ENCODE measurements around the gene NRDE2. TPM values are rescaled to one million over a fixed set of nuclear protein-coding genes. Genes with fewer than 3 reads are reported as not detected.
A peak's percentile ranks its signal among the peaks of the same experiment; 100 is the strongest.

The NRDE2 gene
- total RNA-seq, 1 donor from 2014 or later, result 22.9 TPM

DNA sequence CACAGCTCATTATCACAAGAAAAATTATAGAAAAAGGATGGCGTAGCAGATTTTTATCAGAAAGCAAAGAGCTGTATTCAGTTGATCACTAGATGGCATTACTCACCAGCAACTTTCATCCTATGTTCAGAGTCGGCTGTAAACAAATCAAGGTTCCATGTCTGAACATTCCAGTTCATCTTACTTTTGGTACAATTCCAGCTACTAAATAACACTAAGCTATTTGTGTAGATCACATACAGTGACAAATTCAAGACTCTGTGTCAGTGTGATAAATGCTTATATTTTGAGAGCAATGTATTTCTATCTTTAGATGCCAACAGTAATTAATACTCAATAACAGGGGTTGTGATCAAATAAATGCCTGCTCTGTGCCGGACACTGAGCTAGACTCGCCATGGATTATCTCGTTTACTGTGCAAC lies 30.1 kb downstream of the NRDE2 start:
- H3K27ac Mint-ChIP-seq, result no peak overlapping the region
- no peak for DNase-seq (ENCODE audit: low spot score)
- H3K9me3 Mint-ChIP-seq, result no peaks in the 10 kb centered on the region
- peaks cover 18% of the 10 kb centered on the region for H3K4me1 Mint-ChIP-seq (ENCODE audit: low read depth)
- intact Hi-C loops (cut with micrococcal nuclease), result loop anchor here (1.0 to 5.0 kb wide), 2 partner anchors 218 to 396 kb away; no protein-coding TSS in a partner anchor
- no peaks in the 10 kb centered on the region for H3K27me3 Mint-ChIP-seq (ENCODE audit: insufficient read depth)
- no peak overlapping the region for H3K4me3 Mint-ChIP-seq
- H3K36me3 Mint-ChIP-seq (ENCODE audit: low read depth), result peaks cover 34% of the 10 kb centered on the region

DNA sequence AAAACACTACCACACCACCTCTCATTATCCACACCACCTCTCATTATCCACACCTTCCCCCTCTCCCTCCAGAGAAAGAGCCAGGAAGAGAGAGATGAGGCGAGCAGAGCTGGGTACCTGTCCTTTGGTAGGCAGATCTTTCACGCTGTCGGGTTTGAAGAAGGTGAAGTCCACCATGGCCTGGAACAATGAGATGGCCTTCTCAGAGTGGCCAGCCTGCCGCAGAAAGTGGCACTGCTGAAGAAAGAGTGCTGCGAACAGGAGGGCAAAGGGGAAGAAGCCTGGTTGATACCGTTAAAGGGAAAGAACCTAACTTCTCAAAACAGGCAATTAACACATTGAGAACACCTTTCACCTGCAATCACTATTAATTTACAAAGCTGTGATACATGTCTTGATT lies 30.6 kb downstream of the NRDE2 start:
- peaks cover 18% of the 10 kb centered on the region for H3K4me1 Mint-ChIP-seq (ENCODE audit: low read depth)
- H3K36me3 Mint-ChIP-seq (ENCODE audit: low read depth), result peaks cover 38% of the 10 kb centered on the region
- no peak for DNase-seq (ENCODE audit: low spot score)
- no peak overlapping the region for H3K4me3 Mint-ChIP-seq
- no peak overlapping the region for H3K27ac Mint-ChIP-seq
- no peaks in the 10 kb centered on the region for H3K9me3 Mint-ChIP-seq
- no peaks in the 10 kb centered on the region for H3K27me3 Mint-ChIP-seq (ENCODE audit: insufficient read depth)
- intact Hi-C loops (cut with micrococcal nuclease), result loop anchor here (1.0 to 5.0 kb wide), 2 partner anchors 218 to 396 kb away; no protein-coding TSS in a partner anchor

DNA sequence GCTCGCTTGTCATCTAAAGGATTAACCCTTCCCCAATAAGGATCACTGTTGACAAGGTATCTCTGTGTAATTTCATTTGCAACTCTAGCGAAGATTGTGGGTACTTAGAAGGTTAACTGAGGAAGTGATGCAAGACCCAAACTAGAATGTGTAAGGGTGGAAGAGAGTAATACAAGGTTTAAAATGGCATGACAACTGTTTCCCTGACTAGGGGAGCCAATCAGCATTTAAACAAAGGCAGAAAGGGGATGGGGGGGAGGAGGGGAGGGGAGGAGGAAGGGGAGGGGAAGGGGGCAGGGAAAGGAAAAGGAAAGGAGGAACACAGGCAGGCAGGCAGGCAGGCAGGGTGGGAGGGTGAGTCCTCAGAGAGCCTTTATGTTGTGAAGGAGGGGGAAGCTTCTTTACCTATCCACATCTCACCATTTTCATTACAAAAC lies 31.1 kb downstream of the NRDE2 start:
- H3K4me3 Mint-ChIP-seq, result no peak overlapping the region
- peaks cover 41% of the 10 kb centered on the region for H3K36me3 Mint-ChIP-seq (ENCODE audit: low read depth)
- H3K4me1 Mint-ChIP-seq (ENCODE audit: low read depth), result peaks cover 16% of the 10 kb centered on the region
- H3K27ac Mint-ChIP-seq, result peak overlapping the region; percentile 69
- intact Hi-C loops (cut with micrococcal nuclease), result loop anchor here (1.0 to 5.0 kb wide), 2 partner anchors 219 to 397 kb away; no protein-coding TSS in a partner anchor
- H3K27me3 Mint-ChIP-seq (ENCODE audit: insufficient read depth), result no peaks in the 10 kb centered on the region
- H3K9me3 Mint-ChIP-seq, result no peaks in the 10 kb centered on the region
- DNase-seq (ENCODE audit: low spot score), result no peak

DNA sequence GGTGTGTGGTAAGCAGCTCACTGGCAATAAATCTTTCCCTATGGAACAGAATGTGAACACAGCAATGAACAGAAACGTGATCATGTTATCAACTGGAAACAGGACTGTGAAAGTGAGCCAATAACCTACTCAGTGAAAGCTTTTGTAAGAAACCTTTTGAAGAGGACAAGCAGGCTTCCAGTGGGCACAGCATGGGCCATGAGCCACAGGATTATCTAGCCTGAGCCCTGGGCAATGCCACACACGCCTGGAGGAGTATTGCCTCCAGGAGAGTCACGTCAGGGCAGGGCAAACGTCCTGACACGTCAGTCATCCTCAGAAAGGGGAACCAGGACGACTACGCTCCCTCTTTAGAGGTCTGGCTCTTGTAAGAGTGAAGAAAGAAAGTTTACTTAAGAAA lies 32.3 kb downstream of the NRDE2 start:
- H3K27me3 Mint-ChIP-seq (ENCODE audit: insufficient read depth), result no peaks in the 10 kb centered on the region

DNA sequence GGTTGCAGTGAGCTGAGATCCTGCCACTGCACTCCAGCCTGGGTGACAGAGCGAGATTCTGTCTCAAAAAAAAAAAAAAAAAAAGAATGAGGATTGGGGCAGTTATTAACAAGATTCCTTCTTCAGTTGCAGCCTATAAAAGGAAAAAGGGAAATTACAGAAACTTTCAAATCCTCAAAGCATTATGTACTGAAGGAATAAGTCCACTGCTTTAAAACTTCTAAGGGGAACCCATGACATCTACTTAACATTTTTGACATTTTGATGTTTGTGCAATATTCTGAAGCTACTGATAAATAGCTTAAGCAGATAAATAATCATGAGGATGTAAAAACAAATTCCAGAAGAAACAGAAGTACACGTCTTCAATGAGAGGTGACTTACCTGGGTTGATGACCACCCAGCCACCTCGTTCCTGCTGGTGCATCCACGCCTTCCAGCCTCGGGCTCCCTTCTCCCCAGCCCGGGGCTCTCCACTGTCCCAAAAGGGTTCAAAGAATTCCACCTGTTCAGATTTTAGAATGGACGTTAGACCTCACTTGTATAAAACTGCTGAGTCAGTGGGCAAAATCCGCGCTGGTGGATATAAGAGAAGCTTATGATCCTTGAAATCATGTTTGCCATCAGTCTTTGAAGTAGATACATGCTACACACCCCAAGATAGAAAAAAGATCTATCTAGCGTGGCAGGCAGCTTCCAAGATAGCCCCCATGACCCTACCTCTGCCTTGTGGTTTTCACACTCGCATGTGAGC lies 33.7 kb downstream of the NRDE2 start:
- Mint-ChIP-seq H3K27me3 (ENCODE audit: insufficient read depth) (no peaks in the 10 kb centered on the region), H3K27ac (no peak overlapping the region), H3K36me3 (ENCODE audit: low read depth) (peaks cover 35% of the 10 kb centered on the region), H3K4me1 (ENCODE audit: low read depth) (peaks cover 9% of the 10 kb centered on the region), H3K9me3 (no peaks in the 10 kb centered on the region), H3K4me3 (no peak overlapping the region)
- no peak for DNase-seq (ENCODE audit: low spot score)
- intact Hi-C loops (cut with micrococcal nuclease), result no loop called here

More for the DNA sequence above, 32.3 kb downstream of the NRDE2 start:
- Mint-ChIP-seq H3K36me3 (ENCODE audit: low read depth) (peaks cover 36% of the 10 kb centered on the region), H3K9me3 (no peaks in the 10 kb centered on the region), H3K27ac (no peak overlapping the region), H3K4me1 (ENCODE audit: low read depth) (peaks cover 9% of the 10 kb centered on the region), H3K4me3 (no peak overlapping the region)
- no peak for DNase-seq (ENCODE audit: low spot score)
- intact Hi-C loops (cut with micrococcal nuclease), result no loop called here

DNA sequence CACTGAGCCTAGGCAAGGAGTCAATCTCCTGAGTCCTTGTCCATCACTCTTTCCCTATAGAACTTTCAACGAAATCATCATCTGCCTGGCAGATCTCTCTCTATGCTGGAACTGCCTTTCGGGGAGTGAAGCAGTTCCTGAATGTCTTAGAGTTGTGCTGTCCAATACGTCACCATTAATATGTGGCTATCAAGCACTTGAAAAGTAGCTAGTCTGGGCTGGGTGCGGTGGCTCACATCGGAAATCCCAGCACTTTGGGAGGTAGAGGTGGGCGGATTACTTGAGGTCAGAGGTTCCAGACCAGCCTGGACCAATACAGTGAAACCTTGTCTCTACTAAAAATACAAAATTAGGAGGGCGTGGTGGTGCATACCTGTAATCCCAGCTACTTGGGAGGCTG lies 35.1 kb downstream of the NRDE2 start:
- Mint-ChIP-seq H3K36me3 (ENCODE audit: low read depth) (peaks cover 37% of the 10 kb centered on the region), H3K27ac (no peak overlapping the region), H3K4me3 (no peak overlapping the region), H3K9me3 (no peaks in the 10 kb centered on the region), H3K27me3 (ENCODE audit: insufficient read depth) (no peaks in the 10 kb centered on the region), H3K4me1 (ENCODE audit: low read depth) (peaks cover 9% of the 10 kb centered on the region)
- DNase-seq (ENCODE audit: low spot score), result no peak
- intact Hi-C loops (cut with micrococcal nuclease), result no loop called here

DNA sequence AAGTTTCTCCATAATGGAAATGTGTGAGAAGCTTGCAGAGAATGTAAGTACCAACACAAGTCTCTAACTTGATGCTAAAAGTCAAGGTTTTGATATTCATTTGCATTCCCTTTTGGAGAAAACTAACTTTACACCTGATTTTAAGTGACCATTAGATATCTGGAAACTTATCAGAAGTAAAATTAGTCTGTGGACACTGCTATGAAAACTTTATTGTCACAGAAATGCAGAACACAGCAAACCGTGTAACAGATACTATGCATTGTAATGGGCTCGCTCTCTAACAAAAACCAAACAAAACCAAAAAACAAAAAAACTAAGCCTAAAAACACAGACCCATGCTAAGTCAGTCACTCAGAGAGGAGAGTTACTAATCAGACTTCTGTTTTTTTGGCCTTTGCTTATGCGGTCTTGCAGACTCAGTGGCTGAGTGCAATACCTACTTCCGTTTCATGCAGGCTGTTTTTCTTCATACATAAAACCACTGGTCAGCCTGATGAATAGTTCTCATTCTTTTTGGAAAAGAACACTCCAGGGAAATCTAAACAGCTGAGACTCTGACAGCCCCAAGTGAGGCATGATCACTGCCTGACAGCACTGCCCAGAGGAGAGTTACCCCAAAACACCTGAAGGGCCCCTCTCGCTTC lies 35.7 kb downstream of the NRDE2 start:
- intact Hi-C loops (cut with micrococcal nuclease), result no loop called here
- Mint-ChIP-seq H3K9me3 (no peaks in the 10 kb centered on the region), H3K36me3 (ENCODE audit: low read depth) (peaks cover 38% of the 10 kb centered on the region), H3K4me3 (no peak overlapping the region), H3K4me1 (ENCODE audit: low read depth) (peaks cover 8% of the 10 kb centered on the region), H3K27me3 (ENCODE audit: insufficient read depth) (no peaks in the 10 kb centered on the region), H3K27ac (no peak overlapping the region)
- no peak for DNase-seq (ENCODE audit: low spot score)

DNA sequence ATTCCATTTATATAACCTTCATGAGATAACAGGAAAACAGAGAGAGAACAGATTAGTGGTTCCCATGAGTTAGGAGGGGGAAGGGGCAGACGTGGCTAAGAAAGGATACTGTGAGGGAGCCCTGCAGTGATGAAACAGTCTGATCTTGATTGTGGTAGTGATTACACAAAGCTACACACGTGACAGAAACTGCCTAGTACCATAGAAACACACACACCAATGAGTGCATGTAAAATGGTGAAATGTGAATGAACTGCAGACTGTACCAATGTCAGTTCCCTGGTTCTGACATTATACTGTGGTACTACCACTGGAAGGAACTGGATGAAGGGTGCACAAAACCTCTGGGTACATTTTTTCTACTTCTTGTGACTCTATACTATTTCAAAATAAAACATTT lies 36.9 kb downstream of the NRDE2 start:
- intact Hi-C loops (cut with micrococcal nuclease), result no loop called here
- Mint-ChIP-seq H3K4me3 (no peak overlapping the region), H3K9me3 (no peaks in the 10 kb centered on the region), H3K27me3 (ENCODE audit: insufficient read depth) (no peaks in the 10 kb centered on the region), H3K27ac (no peak overlapping the region), H3K36me3 (ENCODE audit: low read depth) (peaks cover 36% of the 10 kb centered on the region), H3K4me1 (ENCODE audit: low read depth) (no peaks in the 10 kb centered on the region)
- no peak for DNase-seq (ENCODE audit: low spot score)

DNA sequence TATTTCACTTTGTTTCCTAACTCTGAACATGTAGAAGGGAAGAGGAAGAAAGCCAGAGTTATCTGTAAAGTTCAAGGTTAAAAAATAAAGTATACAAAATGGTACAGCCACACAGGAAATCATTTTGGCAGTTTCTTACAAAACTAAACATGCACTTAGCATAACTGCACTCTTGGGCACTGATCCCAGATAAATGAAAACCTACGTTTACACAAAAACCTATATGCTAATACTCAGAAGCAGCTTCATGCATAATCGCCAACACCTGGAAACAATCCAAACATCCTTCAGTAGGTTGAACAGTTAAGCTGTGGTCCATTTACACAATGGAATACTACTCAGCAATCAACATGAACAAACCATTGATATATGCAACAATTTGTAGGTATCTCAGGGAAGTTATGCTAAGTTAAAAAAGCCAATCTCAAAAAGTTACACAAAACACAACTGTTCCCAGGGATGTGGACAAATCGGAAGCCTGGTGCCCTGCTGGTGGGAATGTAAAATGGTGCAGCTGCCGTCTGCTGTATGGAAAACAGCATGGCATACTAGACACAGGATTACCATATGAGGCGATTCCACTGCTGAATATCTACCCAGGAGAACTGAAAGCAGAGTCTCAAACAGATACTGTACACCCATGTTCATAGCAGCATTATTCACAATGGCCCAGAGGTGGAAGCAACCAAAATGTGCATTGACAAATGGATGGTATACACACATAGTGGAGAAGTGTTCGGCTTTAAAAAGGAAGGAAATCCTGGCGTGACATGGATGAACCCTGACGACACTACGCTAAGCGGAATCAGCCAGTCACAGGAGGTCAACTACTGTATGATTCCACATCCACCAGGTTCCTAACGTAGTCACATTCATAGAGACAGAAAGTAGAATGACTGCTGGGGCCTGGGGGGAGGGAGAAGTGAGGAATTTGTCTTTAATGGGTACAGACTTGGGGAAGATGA lies 37.7 kb downstream of the NRDE2 start:
- intact Hi-C loops (cut with micrococcal nuclease), result no loop called here
- Mint-ChIP-seq H3K4me3 (no peak overlapping the region), H3K27me3 (ENCODE audit: insufficient read depth) (no peaks in the 10 kb centered on the region), H3K9me3 (no peaks in the 10 kb centered on the region), H3K27ac (no peak overlapping the region), H3K4me1 (ENCODE audit: low read depth) (no peaks in the 10 kb centered on the region), H3K36me3 (ENCODE audit: low read depth) (peaks cover 36% of the 10 kb centered on the region)
- DNase-seq (ENCODE audit: low spot score), result no peak

DNA sequence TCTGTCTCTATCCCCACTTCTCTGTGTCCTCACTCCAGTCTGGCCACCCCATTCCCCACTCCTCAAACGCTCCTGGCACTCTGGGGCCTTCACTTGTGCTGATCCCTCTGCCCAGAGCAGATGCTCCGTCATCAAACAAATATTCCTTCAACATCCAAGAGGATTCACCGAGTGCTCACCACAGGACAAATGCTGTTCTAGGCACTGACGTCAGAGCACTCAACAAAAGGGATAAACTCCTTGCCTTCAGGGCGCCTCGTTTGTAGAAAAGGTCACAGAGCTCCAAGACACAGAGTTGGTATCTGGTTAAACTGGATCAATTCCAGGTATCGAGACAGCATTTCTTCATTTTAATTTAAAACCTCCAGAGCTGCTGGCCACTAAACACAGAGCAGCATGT lies 40.0 kb downstream of the NRDE2 start:
- Mint-ChIP-seq H3K27ac (no peak overlapping the region), H3K4me1 (ENCODE audit: low read depth) (no peaks in the 10 kb centered on the region), H3K36me3 (ENCODE audit: low read depth) (peaks cover 33% of the 10 kb centered on the region), H3K27me3 (ENCODE audit: insufficient read depth) (no peaks in the 10 kb centered on the region), H3K9me3 (no peaks in the 10 kb centered on the region), H3K4me3 (no peak overlapping the region)
- DNase-seq (ENCODE audit: low spot score), result no peak
- intact Hi-C loops (cut with micrococcal nuclease), result no loop called here

DNA sequence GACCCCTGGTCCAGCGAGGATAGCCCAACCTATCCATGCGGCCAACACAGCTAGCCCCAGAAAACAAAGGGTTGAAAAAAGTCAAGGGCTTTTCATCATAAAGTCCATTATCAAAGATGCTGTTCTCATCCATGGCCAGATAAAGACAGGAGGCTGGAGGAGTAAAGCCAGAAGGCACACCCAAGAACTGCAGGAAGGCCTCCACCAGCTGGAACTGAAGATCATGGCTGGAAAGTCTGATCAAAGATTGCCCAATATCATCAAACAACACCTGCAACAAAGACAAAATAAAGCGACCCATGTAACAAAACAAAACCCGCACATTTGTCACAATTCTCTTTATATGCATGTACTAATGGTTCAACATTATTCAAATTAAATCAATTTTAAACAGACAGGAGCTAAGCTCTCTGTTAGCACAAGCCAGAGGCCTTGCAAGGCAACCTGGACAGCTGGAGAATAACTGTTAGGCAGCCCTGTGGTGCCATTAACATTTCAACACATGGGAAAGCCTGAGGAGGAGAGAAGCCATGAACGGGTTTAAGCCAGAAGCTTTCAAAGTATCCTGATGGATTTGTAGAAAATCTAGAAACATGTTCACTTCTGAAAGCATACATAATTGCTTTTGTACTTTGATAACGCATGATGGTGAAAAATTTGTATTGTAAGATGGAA lies 41.3 kb downstream of the NRDE2 start:
- Mint-ChIP-seq H3K36me3 (ENCODE audit: low read depth) (peaks cover 28% of the 10 kb centered on the region), H3K4me1 (ENCODE audit: low read depth) (no peaks in the 10 kb centered on the region), H3K27me3 (ENCODE audit: insufficient read depth) (no peaks in the 10 kb centered on the region), H3K27ac (no peak overlapping the region), H3K4me3 (no peak overlapping the region), H3K9me3 (no peaks in the 10 kb centered on the region)
- intact Hi-C loops (cut with micrococcal nuclease), result no loop called here
- DNase-seq (ENCODE audit: low spot score), result no peak

DNA sequence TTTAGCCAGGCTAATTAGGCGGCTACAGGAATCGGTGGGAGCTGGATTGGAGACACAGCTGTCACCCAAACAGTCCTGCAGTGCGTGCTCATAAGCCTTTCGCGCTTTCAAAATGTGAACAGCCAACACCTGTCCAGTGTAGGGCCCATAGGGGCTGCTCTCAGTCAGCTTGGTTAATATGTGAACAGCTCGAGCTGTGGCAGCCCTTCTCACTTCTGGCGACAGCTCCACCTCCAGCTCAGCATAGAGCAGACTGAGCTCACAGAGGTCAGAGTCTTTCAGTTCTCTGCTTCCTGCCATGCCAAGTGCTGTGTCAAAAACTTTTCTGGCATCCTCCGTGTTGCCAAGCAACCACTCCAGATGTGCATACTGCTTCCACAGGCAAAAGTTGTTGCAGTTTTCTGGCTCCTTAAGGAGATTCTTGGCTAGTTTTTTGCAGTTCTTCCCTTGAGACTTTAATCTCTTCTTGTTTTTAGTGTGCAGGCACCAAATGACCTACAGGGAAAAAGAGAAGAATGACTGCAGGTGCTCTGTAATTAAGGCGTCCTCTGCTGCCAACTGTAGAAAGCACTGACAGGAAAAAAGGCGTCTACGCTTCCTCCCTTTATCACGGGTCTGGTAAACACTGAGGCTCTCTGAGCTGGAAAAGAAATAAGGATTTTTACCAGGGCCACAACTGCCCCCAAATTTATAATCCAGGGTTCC lies 42.9 kb downstream of the NRDE2 start:
- Mint-ChIP-seq H3K36me3 (ENCODE audit: low read depth) (peaks cover 22% of the 10 kb centered on the region), H3K9me3 (no peaks in the 10 kb centered on the region), H3K4me3 (no peak overlapping the region), H3K27ac (no peak overlapping the region), H3K27me3 (ENCODE audit: insufficient read depth) (no peaks in the 10 kb centered on the region), H3K4me1 (ENCODE audit: low read depth) (no peaks in the 10 kb centered on the region)
- no peak for DNase-seq (ENCODE audit: low spot score)
- intact Hi-C loops (cut with micrococcal nuclease), result no loop called here
